GM20431 (cell line): ENCODE data around the gene GNG13.

Experiments used
- in situ Hi-C: fragments of 300-500 bp; cut with MseI, MboI; formaldehyde crosslinking; loops from one replicate; pipeline ENCODE4 v1.15.0; 2020; ENCODE audit warnings: low sequenced_read_pairs; ENCODE audit not compliant: unreplicated experiment

GNG13 gene

GRCh38 chr16:815861-816260 lies 15.3 kb upstream of the GNG13 start:
- in situ Hi-C loops: no loop called here

DNA sequence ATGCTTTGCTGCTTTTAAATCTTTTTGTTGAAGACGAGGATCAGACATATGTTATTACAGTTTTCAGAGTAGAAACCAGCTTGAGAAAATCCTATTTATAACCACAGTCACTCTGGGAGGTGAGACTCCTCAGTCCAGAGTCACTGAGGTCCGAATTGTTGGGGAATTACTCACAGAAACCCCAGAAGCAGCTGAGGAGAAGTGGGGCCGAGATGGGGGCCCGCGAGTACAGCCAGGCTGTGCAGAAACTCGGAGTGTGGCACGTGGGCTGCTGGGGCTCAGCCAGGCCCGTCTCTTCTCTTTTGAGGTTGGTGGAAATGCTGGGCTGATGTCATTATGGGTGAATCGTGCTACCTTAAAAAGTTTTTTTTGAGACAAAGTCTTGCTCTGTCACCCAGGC lies 14.4 kb upstream of the GNG13 start:
- in situ Hi-C loops: no loop called here

- in situ Hi-C loops: no loop called here
These were observed 13.4 kb upstream of the GNG13 start for GRCh38 chr16:813916-814412.

DNA sequence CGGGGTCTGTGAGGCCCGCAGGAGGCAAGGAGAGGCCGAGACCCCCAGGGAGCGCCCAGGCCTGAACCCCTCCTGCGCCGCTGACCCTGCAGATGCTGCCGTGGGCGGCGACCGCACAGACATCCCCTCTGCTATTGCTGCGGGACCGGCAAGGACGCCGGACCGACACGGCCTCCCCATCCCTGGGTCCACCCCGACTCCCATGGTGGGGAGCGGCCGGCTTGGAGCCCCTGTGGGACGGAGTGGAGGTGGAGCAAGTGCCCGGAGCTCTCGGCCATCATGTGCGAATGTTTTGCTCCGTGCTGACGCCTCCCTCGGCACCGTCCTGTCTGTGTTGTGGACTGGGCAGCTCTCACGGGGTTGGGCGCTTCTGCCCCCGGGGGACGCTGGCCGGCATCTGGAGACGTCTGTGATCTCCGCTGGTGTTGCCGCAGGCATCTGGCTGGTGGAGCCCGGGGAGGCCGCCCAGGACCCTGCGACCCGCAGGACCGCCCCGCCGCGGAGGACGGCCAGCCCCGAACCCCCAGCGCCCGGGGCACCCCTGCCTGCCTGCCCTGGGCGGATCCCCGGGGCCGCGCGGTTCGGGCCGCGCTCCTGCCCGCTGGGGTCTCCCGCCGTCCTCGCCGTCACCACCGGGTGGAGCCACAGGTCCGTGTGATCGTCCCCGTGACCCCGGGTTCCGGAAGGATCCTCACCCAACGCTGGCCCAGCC lies 12.8 kb upstream of the GNG13 start:
- in situ Hi-C loops: no loop called here

DNA sequence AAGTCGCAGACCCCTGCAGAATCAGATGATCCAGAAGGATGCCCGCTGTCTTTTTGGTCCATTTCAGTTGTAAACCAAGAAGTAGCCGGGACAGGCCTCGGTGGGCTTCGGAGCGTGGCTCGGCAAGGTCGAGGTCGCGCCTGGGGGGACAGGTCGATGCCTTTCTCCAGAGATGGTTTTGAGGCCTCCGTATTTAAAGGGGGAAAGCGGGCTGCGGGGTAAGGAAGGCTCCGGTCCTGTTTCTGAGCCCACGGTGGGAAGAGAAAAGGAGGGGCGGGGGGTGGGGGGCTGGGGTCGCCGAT lies 7.5 kb upstream of the GNG13 start:
- in situ Hi-C loops: no loop called here

GRCh38 chr16:807347-808084 lies 7.0 kb upstream of the GNG13 start:
- in situ Hi-C loops: no loop called here

- in situ Hi-C loops: no loop called here
These were observed 4.9 kb upstream of the GNG13 start for GRCh38 chr16:805474-805873.

DNA sequence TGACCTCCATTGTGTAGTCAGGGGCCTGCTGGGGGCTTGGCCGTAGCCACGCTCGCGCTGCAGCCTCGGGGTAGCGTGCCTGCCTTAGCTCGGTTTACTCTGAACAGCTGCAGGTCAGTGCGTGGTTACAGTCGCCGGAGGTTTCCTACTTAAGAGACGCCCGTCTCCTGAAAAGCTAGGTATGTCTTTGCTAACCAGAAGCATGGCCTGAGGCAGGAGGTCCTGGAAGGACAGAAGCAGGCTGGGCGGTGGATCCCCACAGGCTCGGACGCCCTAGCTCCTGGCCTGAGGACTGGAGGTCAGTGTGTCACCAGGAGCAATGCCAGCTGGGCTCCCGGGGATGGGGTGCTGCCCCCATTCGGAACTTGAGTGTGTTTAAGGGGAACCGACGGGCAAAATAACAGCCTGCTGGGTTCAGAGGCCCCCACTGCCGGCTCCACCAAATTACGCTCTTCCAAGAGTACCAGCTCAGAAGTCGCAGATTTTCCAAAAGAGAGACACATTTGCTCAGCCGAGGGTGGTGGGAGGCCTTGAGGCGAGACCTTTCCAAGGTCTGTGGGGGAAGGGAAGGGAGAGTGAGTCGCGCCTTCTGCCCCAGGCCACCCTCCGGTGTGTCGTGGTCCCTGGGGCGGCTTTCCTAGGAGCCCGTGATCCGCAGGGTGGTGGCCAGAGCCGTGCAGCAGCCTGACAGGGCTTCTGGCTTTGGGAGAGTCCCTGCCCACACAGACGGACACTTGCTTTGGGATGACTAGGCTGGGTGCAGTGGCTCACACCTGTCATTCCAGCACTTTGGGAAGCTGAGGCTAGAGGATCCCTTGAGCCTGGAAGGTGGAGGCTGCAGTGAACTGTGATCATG lies 3.9 kb upstream of the GNG13 start:
- in situ Hi-C loops: no loop called here

GRCh38 chr16:803754-804080 lies 3.2 kb upstream of the GNG13 start:
- in situ Hi-C loops: no loop called here

DNA sequence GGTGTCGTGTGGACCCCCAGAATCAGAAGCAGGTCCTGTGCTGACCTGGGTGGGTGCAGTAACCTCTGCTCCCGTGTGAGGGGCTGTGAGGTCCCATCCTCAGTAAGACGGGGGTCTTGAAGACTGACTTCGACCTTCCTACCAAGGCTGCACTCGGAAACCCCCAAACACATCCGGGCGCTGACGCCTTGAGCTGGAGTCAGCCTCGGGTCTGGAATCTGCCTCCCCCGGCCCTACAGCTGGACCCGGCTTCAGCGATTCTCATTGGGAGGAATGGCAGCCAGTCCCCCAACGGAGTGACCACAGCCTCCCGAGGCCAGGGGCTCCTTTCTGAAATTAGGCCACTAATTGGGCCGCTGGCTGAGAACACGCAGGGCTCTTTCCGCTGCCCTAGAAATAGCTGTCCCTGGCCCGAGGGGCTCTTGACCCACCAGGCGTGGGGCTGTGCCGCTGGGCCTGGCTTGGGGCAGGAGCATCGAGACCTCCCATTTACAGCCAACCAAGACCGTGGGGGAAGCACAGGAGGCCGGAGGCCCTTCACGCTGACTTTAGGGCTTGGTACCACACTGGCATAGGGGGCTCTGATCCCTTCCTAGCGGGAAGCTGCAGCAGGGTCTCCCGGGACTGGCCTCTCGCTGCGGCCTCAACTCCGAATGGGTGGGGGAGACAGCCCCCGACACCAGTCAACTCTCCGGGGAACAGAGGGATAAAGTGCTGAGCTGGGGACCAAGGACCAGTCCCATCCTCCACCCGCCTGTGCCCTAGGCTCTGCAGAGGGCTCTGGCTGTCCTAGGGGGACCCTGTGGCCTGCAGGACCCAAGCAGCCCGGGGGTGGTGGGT lies 2.6 kb upstream of the GNG13 start:
- in situ Hi-C loops: no loop called here

DNA sequence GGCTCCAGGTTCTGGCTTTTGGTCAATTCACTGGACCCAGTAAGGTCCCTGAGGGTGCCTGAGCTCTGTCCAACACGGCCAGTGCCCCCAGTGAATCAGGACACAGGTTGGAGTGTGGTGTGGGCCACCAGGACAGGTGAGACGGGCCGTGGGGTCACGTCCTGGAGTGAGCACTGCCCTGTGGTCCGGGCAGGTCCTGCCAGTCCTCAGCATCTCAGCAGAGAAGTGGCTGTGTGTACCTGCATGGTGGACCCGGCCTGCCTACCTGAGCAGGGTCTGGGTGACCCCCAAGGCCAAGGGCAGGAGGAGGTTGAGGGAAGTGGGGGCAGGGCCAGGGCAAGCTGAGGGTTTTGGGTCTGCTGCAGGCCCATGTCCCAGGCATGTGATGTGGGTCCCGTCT lies 1.9 kb upstream of the GNG13 start:
- in situ Hi-C loops: no loop called here

- in situ Hi-C loops: no loop called here
These were observed 1.2 kb upstream of the GNG13 start for GRCh38 chr16:801584-802363.

- in situ Hi-C loops: no loop called here
These were observed 439 bp upstream of the GNG13 start for GRCh38 chr16:800834-801511.

DNA sequence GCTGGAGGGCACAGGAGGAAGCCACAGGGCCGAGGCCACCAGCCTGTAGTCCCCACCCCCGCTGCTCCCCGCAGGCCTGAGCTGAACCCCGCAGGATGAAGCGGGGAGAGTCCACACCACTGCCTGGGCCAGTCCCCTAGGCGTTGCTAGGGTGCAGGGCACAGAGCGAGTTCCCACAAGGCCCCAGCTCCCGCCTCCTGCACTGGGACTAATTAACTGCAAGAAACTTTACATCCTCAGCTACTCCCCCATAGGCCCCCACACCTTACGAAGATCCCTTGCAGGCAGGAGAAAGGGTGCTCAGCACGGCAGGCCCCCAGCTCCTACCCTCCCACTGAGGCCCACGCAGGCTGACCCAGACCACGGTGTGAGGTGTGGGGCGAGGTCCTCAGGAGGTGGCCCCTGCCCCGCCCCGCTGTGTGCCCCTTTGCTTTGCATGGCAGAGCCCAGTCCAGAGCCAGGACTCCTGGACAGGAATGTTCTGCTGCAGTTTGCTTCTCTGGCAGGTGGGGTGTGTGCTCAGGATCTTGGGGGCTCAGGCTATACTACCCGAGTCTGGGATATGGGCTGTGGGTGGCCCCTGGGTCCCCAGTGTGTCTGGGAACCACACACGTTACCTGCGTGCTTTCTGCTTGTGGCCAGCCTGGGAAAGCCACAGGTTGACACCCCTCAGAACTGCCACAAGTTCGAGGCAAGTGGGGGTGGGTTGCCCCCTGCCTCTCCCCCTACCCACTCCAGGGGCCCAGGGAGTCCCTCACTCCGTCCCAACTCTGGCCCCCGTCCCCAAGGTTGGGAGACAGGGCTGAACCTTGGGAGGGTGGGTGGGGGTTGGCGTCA lies 1.2 kb downstream of the GNG13 start:
- in situ Hi-C loops: no loop called here

GRCh38 chr16:798666-799065 lies 1.9 kb downstream of the GNG13 start:
- in situ Hi-C loops: no loop called here

DNA sequence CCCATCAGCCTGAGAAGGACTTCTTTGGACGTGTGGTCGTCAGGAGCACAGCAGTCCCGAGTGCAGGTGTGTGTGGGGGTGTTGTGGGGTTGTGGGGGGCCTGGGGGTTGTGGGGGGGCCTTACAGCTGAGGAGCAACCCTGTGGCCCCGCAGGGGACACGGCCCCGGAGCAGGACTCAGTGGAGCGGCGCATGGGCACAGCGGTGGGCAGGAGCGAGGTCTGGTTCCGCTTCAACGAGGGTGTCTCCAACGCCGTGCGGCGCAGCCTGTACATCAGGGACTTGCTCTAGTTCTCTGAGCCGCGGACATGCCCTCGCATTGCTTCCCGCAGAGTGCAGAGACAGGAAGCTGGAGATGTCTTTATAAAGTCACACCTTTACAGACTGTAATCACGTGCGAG lies 2.8 kb downstream of the GNG13 start:
- in situ Hi-C loops: no loop called here

DNA sequence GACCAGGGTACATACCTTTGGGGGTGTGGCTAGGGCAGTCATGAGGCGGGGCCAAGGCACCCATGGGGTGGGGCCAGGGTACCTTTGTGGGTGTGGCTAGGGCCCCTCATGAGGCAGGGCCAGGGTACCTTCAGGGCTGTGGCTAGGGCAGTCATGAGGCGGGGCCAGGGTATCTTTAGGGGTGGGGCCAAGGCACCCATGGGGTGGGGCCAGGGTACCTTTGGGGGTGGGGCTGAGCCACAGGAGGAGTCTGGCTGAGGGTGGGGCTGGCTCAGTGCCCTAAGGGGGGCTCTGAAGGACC lies 3.5 kb downstream of the GNG13 start:
- in situ Hi-C loops: no loop called here
